ENCODE results near the gene ANKRD11.

Gene ANKRD11

DNA sequence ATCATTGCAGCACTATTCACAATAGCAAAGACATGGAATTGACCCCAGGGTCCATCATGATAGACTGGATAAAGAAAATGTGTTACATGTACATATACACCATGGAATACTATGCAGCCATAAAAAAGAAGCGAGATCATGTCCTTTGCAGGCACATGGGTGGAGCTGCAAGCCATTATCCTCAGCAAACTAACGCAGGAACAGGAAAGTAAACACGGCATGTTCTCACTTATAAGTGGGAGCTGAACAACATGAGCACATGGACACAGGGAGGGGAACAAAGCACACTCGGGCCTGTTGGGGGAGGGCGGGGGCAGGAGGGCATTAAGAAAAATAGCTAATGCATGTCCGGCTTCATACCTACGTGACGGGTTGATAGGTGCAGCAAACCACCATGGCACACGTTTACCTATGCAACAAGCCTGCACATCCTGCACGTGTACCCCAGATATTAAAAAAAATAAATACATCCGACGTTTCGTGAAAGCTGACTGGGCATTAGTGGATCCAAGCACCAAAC is 243.9 kb downstream of the ANKRD11 start:
- TF ChIP-seq, protein P1, sequence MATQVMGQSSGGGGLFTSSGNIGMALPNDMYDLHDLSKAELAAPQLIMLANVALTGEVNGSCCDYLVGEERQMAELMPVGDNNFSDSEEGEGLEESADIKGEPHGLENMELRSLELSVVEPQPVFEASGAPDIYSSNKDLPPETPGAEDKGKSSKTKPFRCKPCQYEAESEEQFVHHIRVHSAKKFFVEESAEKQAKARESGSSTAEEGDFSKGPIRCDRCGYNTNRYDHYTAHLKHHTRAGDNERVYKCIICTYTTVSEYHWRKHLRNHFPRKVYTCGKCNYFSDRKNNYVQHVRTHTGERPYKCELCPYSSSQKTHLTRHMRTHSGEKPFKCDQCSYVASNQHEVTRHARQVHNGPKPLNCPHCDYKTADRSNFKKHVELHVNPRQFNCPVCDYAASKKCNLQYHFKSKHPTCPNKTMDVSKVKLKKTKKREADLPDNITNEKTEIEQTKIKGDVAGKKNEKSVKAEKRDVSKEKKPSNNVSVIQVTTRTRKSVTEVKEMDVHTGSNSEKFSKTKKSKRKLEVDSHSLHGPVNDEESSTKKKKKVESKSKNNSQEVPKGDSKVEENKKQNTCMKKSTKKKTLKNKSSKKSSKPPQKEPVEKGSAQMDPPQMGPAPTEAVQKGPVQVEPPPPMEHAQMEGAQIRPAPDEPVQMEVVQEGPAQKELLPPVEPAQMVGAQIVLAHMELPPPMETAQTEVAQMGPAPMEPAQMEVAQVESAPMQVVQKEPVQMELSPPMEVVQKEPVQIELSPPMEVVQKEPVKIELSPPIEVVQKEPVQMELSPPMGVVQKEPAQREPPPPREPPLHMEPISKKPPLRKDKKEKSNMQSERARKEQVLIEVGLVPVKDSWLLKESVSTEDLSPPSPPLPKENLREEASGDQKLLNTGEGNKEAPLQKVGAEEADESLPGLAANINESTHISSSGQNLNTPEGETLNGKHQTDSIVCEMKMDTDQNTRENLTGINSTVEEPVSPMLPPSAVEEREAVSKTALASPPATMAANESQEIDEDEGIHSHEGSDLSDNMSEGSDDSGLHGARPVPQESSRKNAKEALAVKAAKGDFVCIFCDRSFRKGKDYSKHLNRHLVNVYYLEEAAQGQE (IDR thresholded peaks at IDR 0.05; ENCODE audit: insufficient read depth in 1 of 2, low read depth in 2 of 2, low read length in 2 of 2): no peak
- TF ChIP-seq SIN3A (IDR thresholded peaks at IDR 0.05; ENCODE audit: borderline replicate concordance, insufficient read depth, low read length) (no peak), TAF1 (IDR thresholded peaks at IDR 0.05; ENCODE audit: borderline replicate concordance, insufficient read depth, low read length) (no peak), POLR2AphosphoS5 (IDR thresholded peaks at IDR 0.05; ENCODE audit: low read depth, low read length) (no peak), FOXP2 (optimal IDR thresholded peaks at IDR 0.05; ENCODE audit: borderline replicate concordance, extremely low read depth, extremely low read length, insufficient read depth) (no peak)

GRCh38 chr16:89244754-89245153 is 245.6 kb downstream of the ANKRD11 start:
- no peak for TF ChIP-seq SIN3A (IDR thresholded peaks at IDR 0.05; ENCODE audit: borderline replicate concordance, insufficient read depth, low read length)
- no peak for TF ChIP-seq TAF1 (IDR thresholded peaks at IDR 0.05; ENCODE audit: borderline replicate concordance, insufficient read depth, low read length)
- no peak for TF ChIP-seq FOXP2 (optimal IDR thresholded peaks at IDR 0.05; ENCODE audit: borderline replicate concordance, extremely low read depth, extremely low read length, insufficient read depth)
- TF ChIP-seq, protein P1 (IDR thresholded peaks at IDR 0.05; ENCODE audit: insufficient read depth in 1 of 2, low read depth in 2 of 2, low read length in 2 of 2): no peak
- TF ChIP-seq POLR2AphosphoS5 (IDR thresholded peaks at IDR 0.05; ENCODE audit: low read depth, low read length): no peak

DNA sequence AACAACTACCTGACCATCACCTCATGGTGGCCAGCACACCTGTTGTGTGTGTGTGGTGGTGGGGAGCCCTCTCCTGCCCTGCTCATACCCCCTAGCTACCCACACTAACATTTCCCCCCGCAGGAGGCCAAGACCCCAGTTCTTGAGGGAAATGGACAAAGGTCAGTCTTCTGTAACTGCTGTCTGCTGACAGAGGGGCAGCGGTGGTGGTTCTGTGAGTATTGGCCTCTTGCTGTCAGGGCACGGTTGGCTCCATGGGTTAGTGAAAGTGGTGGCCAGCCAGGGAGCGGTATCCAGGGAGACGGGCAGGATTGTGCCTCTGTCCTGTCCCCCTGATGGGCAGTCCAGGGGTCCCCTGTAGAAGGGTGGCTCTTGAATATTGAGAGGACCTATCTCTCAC is 246.7 kb downstream of the ANKRD11 start:
- TF ChIP-seq, protein P1 (IDR thresholded peaks at IDR 0.05; ENCODE audit: insufficient read depth in 1 of 2, low read depth in 2 of 2, low read length in 2 of 2): no peak
- TF ChIP-seq TAF1 (IDR thresholded peaks at IDR 0.05; ENCODE audit: borderline replicate concordance, insufficient read depth, low read length) (no peak), SIN3A (IDR thresholded peaks at IDR 0.05; ENCODE audit: borderline replicate concordance, insufficient read depth, low read length) (no peak), FOXP2 (optimal IDR thresholded peaks at IDR 0.05; ENCODE audit: borderline replicate concordance, extremely low read depth, extremely low read length, insufficient read depth) (no peak), POLR2AphosphoS5 (IDR thresholded peaks at IDR 0.05; ENCODE audit: low read depth, low read length) (no peak)

- TF ChIP-seq FOXP2 (optimal IDR thresholded peaks at IDR 0.05; ENCODE audit: borderline replicate concordance, extremely low read depth, extremely low read length, insufficient read depth) (no peak), SIN3A (IDR thresholded peaks at IDR 0.05; ENCODE audit: borderline replicate concordance, insufficient read depth, low read length) (no peak), TAF1 (IDR thresholded peaks at IDR 0.05; ENCODE audit: borderline replicate concordance, insufficient read depth, low read length) (no peak), POLR2AphosphoS5 (IDR thresholded peaks at IDR 0.05; ENCODE audit: low read depth, low read length) (no peak)
- TF ChIP-seq, protein P1 (IDR thresholded peaks at IDR 0.05; ENCODE audit: insufficient read depth in 1 of 2, low read depth in 2 of 2, low read length in 2 of 2): no peak
Measured at GRCh38 chr16:89242795-89243200, 247.6 kb downstream of the ANKRD11 start.
